A549 (cell line): ENCODE data around the gene INO80. TPM values are rescaled to one million over a fixed set of nuclear protein-coding genes. Genes with fewer than 3 reads are reported as not detected.

Source experiments
- ATAC-seq, 2 experiments: fragments of 200-7000 bp in 1 of 2; fragments of >200 bp in 1 of 2; cut with Nextera tagmentation in 1 of 2; cut with Tn5 transposase in 1 of 2; 3 replicates each; pipeline versions ENCODE4 v1.8.0 to v1.9.1; 2018 to 2020; ENCODE audit warnings: mild to moderate bottlenecking in 1 of 2, moderate library complexity in 1 of 2
- CTCF ChIA-PET: fragments of 300-600 bp; sonication (Branson Sonifier 250); formaldehyde crosslinking; extraction: SDS; loops from one replicate; lab custom pipeline; 2021; ENCODE audit warnings: antibody characterized with exemption, inconsistent platforms; lab: Yijun Ruan, JAX
- POLR2A ChIA-PET: fragments of 350-600 bp; formaldehyde crosslinking; extraction: SDS; loops from one replicate; lab custom pipeline; 2021; ENCODE audit warnings: antibody characterized with exemption, inconsistent platforms; lab: Yijun Ruan, JAX
- DNase-seq, 2 experiments: peaks; one replicate each; pipeline versions ENCODE4 v3.0.0 to v3.0.0-alpha.2; 2011 to 2016; ENCODE audit warnings: low read depth in 1 of 2, low spot score in 1 of 2
- FAIRE-seq: peaks from 2 replicates; lab custom pipeline; 2011; peaks lifted over from hg19 to GRCh38; lab: Jason Lieb, UNC
- H3K27ac ChIP-seq, 2 experiments: fragments of >200 bp; sonication (Bioruptor Twin); formaldehyde crosslinking; 3 replicates each; pipeline ENCODE4 v1.5.1; 2016 to 2017
- H3K4me1 ChIP-seq: fragments of >200 bp; sonication (Bioruptor Twin); formaldehyde crosslinking; 3 replicates; pipeline ENCODE4 v1.6.1; 2016
- H3K4me2 ChIP-seq: fragments of >200 bp; sonication (Bioruptor Twin); formaldehyde crosslinking; 3 replicates; pipeline ENCODE4 v1.6.1; 2016
- H3K4me3 ChIP-seq: fragments of >200 bp; sonication (Bioruptor Twin); formaldehyde crosslinking; 3 replicates; pipeline ENCODE4 v1.5.1; 2016
- H3K9me3 ChIP-seq: fragments of >200 bp; sonication (Bioruptor Twin); formaldehyde crosslinking; 3 replicates; pipeline ENCODE4 v1.6.1; 2016
- CBX8 ChIP-seq: fragments of 200-600 bp; sonication (generic); IDR thresholded peaks from 2 replicates; pipeline ENCODE4 v1.6.1; 2016
- CHD2 ChIP-seq: fragments of 150-350 bp; IDR thresholded peaks from 2 replicates; pipeline ENCODE4 v1.6.1; 2014; ENCODE audit warnings: low read length; ENCODE audit not compliant: partially characterized antibody
- CHD4 ChIP-seq: fragments of 200-600 bp; sonication (generic); IDR thresholded peaks from 2 replicates; pipeline ENCODE4 v1.6.1; 2016; ENCODE audit warnings: antibody characterized with exemption, mild to moderate bottlenecking, borderline replicate concordance
- EHMT2 ChIP-seq: fragments of 200-600 bp; sonication (generic); IDR thresholded peaks from 2 replicates; pipeline ENCODE4 v1.6.1; 2016; ENCODE audit warnings: antibody characterized with exemption, low read depth, mild to moderate bottlenecking, moderate library complexity
- ELK1 ChIP-seq: fragments of 150-350 bp; IDR thresholded peaks from 2 replicates; pipeline ENCODE4 v1.6.1; 2014; ENCODE audit warnings: low read depth, mild to moderate bottlenecking, low read length
- FOSL2 ChIP-seq, 2 experiments: fragments of 450-650 bp in 1 of 2; fragments of >200 bp in 1 of 2; sonication (Bioruptor Twin) in 1 of 2; formaldehyde crosslinking; IDR thresholded peaks; 2 replicates each; pipeline versions ENCODE4 v1.5.0 to v1.6.1; 2016 to 2020; ENCODE audit warnings: mild to moderate bottlenecking in 1 of 2, moderate library complexity in 1 of 2
- HDAC2 ChIP-seq: fragments of 200-600 bp; sonication (generic); IDR thresholded peaks from 2 replicates; pipeline ENCODE4 v1.6.1; 2016
- HEYL ChIP-seq: fragments of 250-450 bp; sonication (Bioruptor Pico); IDR thresholded peaks from 2 replicates; pipeline ENCODE4 v1.8.0; 2021; ENCODE audit warnings: mild to moderate bottlenecking, moderate library complexity
- JUN ChIP-seq, 2 experiments: fragments of >200 bp; sonication (Bioruptor Twin); formaldehyde crosslinking; IDR thresholded peaks; 2 replicates in 1 of 2; 3 replicates in 1 of 2; pipeline ENCODE4 v1.6.1; 2016 to 2017
- JUNB ChIP-seq: fragments of >200 bp; sonication (Bioruptor Twin); formaldehyde crosslinking; IDR thresholded peaks from 2 replicates; pipeline ENCODE4 v1.6.1; 2016
- KDM1A ChIP-seq: fragments of 200-600 bp; sonication (generic); IDR thresholded peaks from 2 replicates; pipeline ENCODE4 v1.6.1; 2016; ENCODE audit warnings: low read depth, mild to moderate bottlenecking
- KDM5A ChIP-seq: fragments of 200-600 bp; sonication (generic); IDR thresholded peaks from 2 replicates; pipeline ENCODE4 v1.6.1; 2016; ENCODE audit warnings: antibody characterized with exemption, mild to moderate bottlenecking
- MAFK ChIP-seq: fragments of 450-650 bp; IDR thresholded peaks from 2 replicates; pipeline ENCODE4 v1.6.1; 2014; ENCODE audit not compliant: partially characterized antibody
- MAX ChIP-seq: IDR thresholded peaks from 2 replicates; pipeline ENCODE4 v1.6.1; 2012
- NPAS2 ChIP-seq: fragments of 250-450 bp; sonication (Bioruptor Pico); IDR thresholded peaks from 2 replicates; pipeline ENCODE4 v1.8.0; 2022; ENCODE audit warnings: mild to moderate bottlenecking, moderate library complexity, borderline replicate concordance
- NR3C1 ChIP-seq: fragments of >200 bp; sonication (Bioruptor Twin); formaldehyde crosslinking; IDR thresholded peaks from 3 replicates; pipeline ENCODE4 v1.6.1; 2017
- PBX3 ChIP-seq: IDR thresholded peaks from 2 replicates; pipeline ENCODE4 v1.6.1; 2012
- PHF8 ChIP-seq: fragments of 200-600 bp; sonication (generic); IDR thresholded peaks from 2 replicates; pipeline ENCODE4 v1.6.1; 2016; ENCODE audit warnings: low read depth, mild to moderate bottlenecking, antibody characterized with exemption, moderate library complexity, borderline replicate concordance
- RAD21 ChIP-seq, 2 experiments: fragments of >200 bp in 1 of 2; sonication (Bioruptor Twin) in 1 of 2; formaldehyde crosslinking in 1 of 2; IDR thresholded peaks in 1 of 2; conservative IDR thresholded peaks in 1 of 2; 2 replicates in 1 of 2; 3 replicates in 1 of 2; pipeline ENCODE4 v1.6.1; 2012 to 2018; ENCODE audit warnings: inconsistent platforms in 1 of 2
- RARB ChIP-seq: fragments of 250-450 bp; sonication (Bioruptor Pico); IDR thresholded peaks from 2 replicates; pipeline ENCODE4 v1.8.0; 2021; ENCODE audit warnings: mild to moderate bottlenecking, moderate library complexity
- RCOR1 ChIP-seq: fragments of 150-350 bp; IDR thresholded peaks from 2 replicates; pipeline ENCODE4 v1.6.1; 2014; ENCODE audit warnings: antibody characterized with exemption, low read length, low read depth
- REST ChIP-seq: fragments of 200-600 bp; sonication (generic); IDR thresholded peaks from 2 replicates; pipeline ENCODE4 v1.6.1; 2016; ENCODE audit warnings: antibody characterized with exemption, mild to moderate bottlenecking, moderate library complexity
- RFX5 ChIP-seq: fragments of 450-650 bp; IDR thresholded peaks from 2 replicates; pipeline ENCODE4 v1.7.1; 2014; ENCODE audit warnings: antibody characterized with exemption, mild to moderate bottlenecking, moderate library complexity
- RNF2 ChIP-seq: fragments of 200-600 bp; sonication (generic); IDR thresholded peaks from 2 replicates; pipeline ENCODE4 v1.6.1; 2016; ENCODE audit warnings: low read depth, mild to moderate bottlenecking, antibody characterized with exemption, moderate library complexity, borderline replicate concordance
- TFCP2L1 ChIP-seq: fragments of 250-450 bp; sonication (Bioruptor Pico); IDR thresholded peaks from 2 replicates; pipeline ENCODE4 v1.5.0; 2021; ENCODE audit warnings: mild to moderate bottlenecking
- TP53 ChIP-seq: fragments of 250-450 bp; sonication (Bioruptor Pico); IDR thresholded peaks from 2 replicates; pipeline ENCODE4 v1.5.0; 2021; ENCODE audit warnings: mild to moderate bottlenecking, moderate library complexity
- ZC3H11A ChIP-seq: fragments of 450-650 bp; IDR thresholded peaks from 2 replicates; pipeline ENCODE4 v1.6.1; 2014; ENCODE audit warnings: antibody characterized with exemption, mild to moderate bottlenecking
- ZFP36 ChIP-seq: fragments of 450-650 bp; IDR thresholded peaks from 2 replicates; pipeline ENCODE4 v1.6.1; 2014; ENCODE audit warnings: borderline replicate concordance; ENCODE audit not compliant: partially characterized antibody
- ZNF302 ChIP-seq: fragments of 250-450 bp; sonication (Bioruptor Pico); IDR thresholded peaks from 2 replicates; pipeline ENCODE4 v1.9.0; 2021; ENCODE audit warnings: inconsistent platforms, mild to moderate bottlenecking, moderate library complexity
- whole genome bisulfite sequencing: methylation state at CpG from one replicate; pipeline ENCODE4 v1.1.6; 2017; ENCODE audit errors: missing lambda C conversion rate; 5-methylcytosine and 5-hydroxymethylcytosine counted together
- polyA plus RNA-seq, 4 experiments: library from polyadenylated mRNA; depleted of rRNA in 3 of 4; stranded (reverse); fragments of >200 nt; fragmentation: RNase III in 1 of 4; extraction: RNeasy Plus Mini Kit Qiagen cat#74134 plus additional on column Dnase treatment in 1 of 4; gene quantifications; 2 replicates in 3 of 4; 3 replicates in 1 of 4; pipeline ENCODE4 v1.2.3, GENCODE V29; 2011 to 2017
- TF ChIP-seq, protein P1 (sequence below): fragments of 250-450 bp; sonication (Bioruptor Pico); IDR thresholded peaks from 2 replicates; pipeline ENCODE4 v1.5.0; 2021; ENCODE audit warnings: mild to moderate bottlenecking, moderate library complexity, borderline replicate concordance
- TF ChIP-seq, protein P2 (sequence below): fragments of >200 bp; sonication (Bioruptor Twin); formaldehyde crosslinking; IDR thresholded peaks from 2 replicates; pipeline ENCODE4 v1.6.1; 2016

The INO80 gene
- polyA plus RNA-seq, 2 of the 4 experiments (the other 2 are of a cell fraction): 6.7 to 10.9 TPM

DNA sequence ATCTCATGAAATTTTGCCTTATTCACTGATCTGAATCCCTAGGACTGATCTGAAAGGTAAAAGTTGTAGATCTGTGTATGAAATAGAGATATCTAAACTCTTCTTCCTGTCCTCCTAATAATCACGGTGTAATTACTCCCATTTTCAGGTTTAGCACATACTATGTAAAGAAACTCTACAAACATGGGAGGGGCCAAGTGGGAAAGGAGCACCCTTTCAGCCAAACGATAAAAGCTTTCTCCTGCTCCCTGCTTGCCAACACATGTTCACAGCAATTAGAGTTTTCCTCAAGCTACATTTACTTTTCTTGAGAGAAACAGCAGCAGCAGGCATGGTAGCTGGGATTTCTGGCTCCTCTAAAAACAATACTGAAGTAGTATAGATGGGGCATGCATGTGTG is 91.2 kb downstream of the INO80 start:
- Histone ChIP-seq H3K4me3 (no peak overlapping the region), H3K27ac (no peak overlapping the region), H3K9me3 (no peaks in the 10 kb centered on the region), H3K4me2 (no peak overlapping the region), H3K4me1 (no peaks in the 10 kb centered on the region)
- ATAC-seq: no peak
- FAIRE-seq: no peak
- POLR2A ChIA-PET: no interaction called here
- 85% methylated on average over 2 of the region's 2 CpGs for WGBS
- TF ChIP-seq REST: no peak
- no peak for TF ChIP-seq JUNB
- no peak for TF ChIP-seq TP53 (CRISPR knock-in tag)
- TF ChIP-seq NPAS2 (CRISPR knock-in tag): no peak
- no peak for TF ChIP-seq ZFP36
- TF ChIP-seq, protein P1, sequence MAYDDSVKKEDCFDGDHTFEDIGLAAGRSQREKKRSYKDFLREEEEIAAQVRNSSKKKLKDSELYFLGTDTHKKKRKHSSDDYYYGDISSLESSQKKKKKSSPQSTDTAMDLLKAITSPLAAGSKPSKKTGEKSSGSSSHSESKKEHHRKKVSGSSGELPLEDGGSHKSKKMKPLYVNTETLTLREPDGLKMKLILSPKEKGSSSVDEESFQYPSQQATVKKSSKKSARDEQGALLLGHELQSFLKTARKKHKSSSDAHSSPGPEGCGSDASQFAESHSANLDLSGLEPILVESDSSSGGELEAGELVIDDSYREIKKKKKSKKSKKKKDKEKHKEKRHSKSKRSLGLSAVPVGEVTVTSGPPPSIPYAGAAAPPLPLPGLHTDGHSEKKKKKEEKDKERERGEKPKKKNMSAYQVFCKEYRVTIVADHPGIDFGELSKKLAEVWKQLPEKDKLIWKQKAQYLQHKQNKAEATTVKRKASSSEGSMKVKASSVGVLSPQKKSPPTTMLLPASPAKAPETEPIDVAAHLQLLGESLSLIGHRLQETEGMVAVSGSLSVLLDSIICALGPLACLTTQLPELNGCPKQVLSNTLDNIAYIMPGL (CRISPR knock-in tag): no peak
- TF ChIP-seq RARB (CRISPR knock-in tag): no peak
- no peak for TF ChIP-seq RCOR1
- TF ChIP-seq KDM5A: no peak
- no peak for TF ChIP-seq ZC3H11A
- no peak for TF ChIP-seq FOSL2 (IDR thresholded peaks at IDR 0.05)
- TF ChIP-seq FOSL2 (CRISPR knock-in tag; IDR thresholded peaks at IDR 0.05): no peak
- no peak for TF ChIP-seq RFX5
- TF ChIP-seq CHD2: no peak
- no peak for TF ChIP-seq RNF2
- TF ChIP-seq ZNF302 (CRISPR knock-in tag): no peak
- TF ChIP-seq CBX8: no peak
- TF ChIP-seq KDM1A: no peak
- TF ChIP-seq JUN (IDR thresholded peaks at IDR 0.05): no peak
- TF ChIP-seq CHD4: no peak
- TF ChIP-seq ELK1: no peak
- no peak for DNase-seq
- CTCF ChIA-PET: interaction anchor here (0.6 to 7.2 kb wide), 8 partner anchors 53 to 167 kb away, joined by 3 to 65 read pairs (median 6); partner anchors contain the start of gene DLL4

DNA sequence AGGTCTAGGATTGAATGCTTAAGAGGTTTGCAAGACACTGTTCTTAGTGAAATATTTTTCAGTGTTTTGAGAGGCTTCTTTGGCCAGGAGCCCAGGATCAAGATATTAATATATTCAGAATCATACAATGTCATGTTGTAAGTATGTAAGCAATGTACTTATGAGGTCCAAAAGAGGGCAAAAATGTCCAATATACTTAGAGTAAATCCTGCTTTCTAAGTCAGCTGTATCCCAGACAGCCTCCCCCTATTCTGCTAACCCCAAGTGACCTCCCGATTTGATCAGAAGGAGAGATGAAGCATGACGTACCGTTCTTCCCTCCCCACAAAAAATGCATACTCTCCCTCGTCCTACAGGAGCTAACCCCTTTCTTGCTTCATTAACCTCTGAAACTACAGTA is 91.9 kb downstream of the INO80 start:
- no peaks in the 10 kb centered on the region for H3K4me1 ChIP-seq
- whole genome bisulfite sequencing: 81% methylated on average over 4 of the region's 4 CpGs
- H3K9me3 ChIP-seq: no peaks in the 10 kb centered on the region
- no peak for ATAC-seq
- no peak overlapping the region for H3K4me2 ChIP-seq
- ChIA-PET CTCF (interaction anchor here (0.6 to 7.2 kb wide), 9 partner anchors 21 to 166 kb away, joined by 3 to 65 read pairs (median 3); partner anchors contain the start of gene DLL4), POLR2A (no interaction called here)
- FAIRE-seq: no peak
- no peak for DNase-seq
- H3K27ac ChIP-seq: no peak overlapping the region
- H3K4me3 ChIP-seq: no peak overlapping the region
- TF ChIP-seq JUNB: no peak
- no peak for TF ChIP-seq RNF2
- TF ChIP-seq EHMT2: no peak
- TF ChIP-seq, protein P2, sequence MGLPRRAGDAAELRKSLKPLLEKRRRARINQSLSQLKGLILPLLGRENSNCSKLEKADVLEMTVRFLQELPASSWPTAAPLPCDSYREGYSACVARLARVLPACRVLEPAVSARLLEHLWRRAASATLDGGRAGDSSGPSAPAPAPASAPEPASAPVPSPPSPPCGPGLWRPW: no peak
- no peak for TF ChIP-seq HEYL (CRISPR knock-in tag)
- no peak for TF ChIP-seq MAX
- no peak for TF ChIP-seq HDAC2
- no peak for TF ChIP-seq RAD21 (conservative IDR thresholded peaks at IDR 0.05 in 1 of 2, IDR thresholded peaks at IDR 0.05 in 1 of 2)
- no peak for TF ChIP-seq RFX5
- no peak for TF ChIP-seq KDM5A
- no peak for TF ChIP-seq PBX3
- TF ChIP-seq NR3C1: no peak
- no peak for TF ChIP-seq TFCP2L1 (CRISPR knock-in tag)
- TF ChIP-seq RCOR1: no peak
- TF ChIP-seq MAFK: no peak
- TF ChIP-seq PHF8: no peak
